ENCODE measurements around the gene CLDN4.

CLDN4 gene

GRCh38 chr7:73847941-73848723 is 17.3 kb downstream of the CLDN4 start:
- TF ChIP-seq CTCF (IDR thresholded peaks at IDR 0.05; ENCODE audit: control insufficient read depth, extremely low read depth, insufficient read depth), result no peak
- DNase-seq (ENCODE audit: low read depth), result no peak
- H3K4me3 ChIP-seq (ENCODE audit: low read depth, low read length), result no peak overlapping the region

- no peak for DNase-seq (ENCODE audit: low read depth)
- no peak for TF ChIP-seq CTCF (IDR thresholded peaks at IDR 0.05; ENCODE audit: control insufficient read depth, extremely low read depth, insufficient read depth)
- H3K4me3 ChIP-seq (ENCODE audit: low read depth, low read length), result no peak overlapping the region
Observed at GRCh38 chr7:73850781-73851207, 20.0 kb downstream of the CLDN4 start.

GRCh38 chr7:73851410-73852338 is 20.9 kb downstream of the CLDN4 start:
- no peak for DNase-seq (ENCODE audit: low read depth)
- no peak for TF ChIP-seq CTCF (IDR thresholded peaks at IDR 0.05; ENCODE audit: control insufficient read depth, extremely low read depth, insufficient read depth)
- H3K4me3 ChIP-seq (ENCODE audit: low read depth, low read length), result no peak overlapping the region

GRCh38 chr7:73852500-73852899 is 21.7 kb downstream of the CLDN4 start:
- TF ChIP-seq CTCF (IDR thresholded peaks at IDR 0.05; ENCODE audit: control insufficient read depth, extremely low read depth, insufficient read depth), result no peak
- no peak for DNase-seq (ENCODE audit: low read depth)
- no peak overlapping the region for H3K4me3 ChIP-seq (ENCODE audit: low read depth, low read length)

- DNase-seq (ENCODE audit: low read depth), result no peak
- TF ChIP-seq CTCF (IDR thresholded peaks at IDR 0.05; ENCODE audit: control insufficient read depth, extremely low read depth, insufficient read depth), result no peak
- H3K4me3 ChIP-seq (ENCODE audit: low read depth, low read length), result no peak overlapping the region
Observed at GRCh38 chr7:73856941-73857340, 26.1 kb downstream of the CLDN4 start.

GRCh38 chr7:73858807-73859206 is 28.0 kb downstream of the CLDN4 start:
- no peak overlapping the region for H3K4me3 ChIP-seq (ENCODE audit: low read depth, low read length)
- no peak for DNase-seq (ENCODE audit: low read depth)
- no peak for TF ChIP-seq CTCF (IDR thresholded peaks at IDR 0.05; ENCODE audit: control insufficient read depth, extremely low read depth, insufficient read depth)
